Mesothelial cell of epicardium (in vitro differentiated cells): ENCODE measurements around the gene LCE2D. TPM values are rescaled to one million over a fixed set of nuclear protein-coding genes. Genes with fewer than 3 reads are reported as not detected.

Experiments
- DNase-seq, 2 experiments: peaks; one replicate each; pipeline ENCODE4 v3.0.0; 2021; ENCODE audit warnings: low spot score in 2 of 2; ENCODE audit not compliant: unreplicated experiment in 2 of 2
- H3K27ac Mint-ChIP-seq: 2 replicates; pipeline ENCODE4 v1.8.0; 2021; ENCODE audit warnings: mixed read lengths
- H3K27me3 Mint-ChIP-seq: 2 replicates; pipeline ENCODE4 v1.8.0; 2021; ENCODE audit warnings: low read depth, mixed read lengths
- H3K36me3 Mint-ChIP-seq: 2 replicates; pipeline ENCODE4 v1.8.0; 2021; ENCODE audit warnings: mixed read lengths
- H3K4me1 Mint-ChIP-seq: 2 replicates; pipeline ENCODE4 v1.8.0; 2021; ENCODE audit warnings: mixed read lengths
- H3K4me3 Mint-ChIP-seq: 2 replicates; pipeline ENCODE4 v1.8.0; 2021; ENCODE audit warnings: mild to moderate bottlenecking, moderate library complexity, mixed read lengths
- H3K9me3 Mint-ChIP-seq: 2 replicates; pipeline ENCODE4 v1.8.0; 2021; ENCODE audit warnings: mixed read lengths
- CTCF ChIP-seq: fragments of 200-600 bp; sonication (generic); IDR thresholded peaks from one replicate; pipeline ENCODE4 v1.5.0; 2021; ENCODE audit warnings: antibody characterized with exemption; ENCODE audit not compliant: unreplicated experiment
- total RNA-seq: library from RNA; stranded (reverse); gene quantifications from 3 replicates; pipeline ENCODE4 v1.2.1, GENCODE V29; 2021

Gene LCE2D
- total RNA-seq, 1 donor from 2014 or later = not detected

GRCh38 chr1:152626744-152627143, 36.4 kb upstream of the LCE2D start:
- H3K36me3 Mint-ChIP-seq = peaks cover 6% of the 10 kb centered on the region
- no peaks in the 10 kb centered on the region for H3K4me1 Mint-ChIP-seq
- H3K9me3 Mint-ChIP-seq = peaks cover 65% of the 10 kb centered on the region
- TF ChIP-seq CTCF = no peak
- H3K4me3 Mint-ChIP-seq = no peak overlapping the region
- H3K27me3 Mint-ChIP-seq = no peaks in the 10 kb centered on the region
- H3K27ac Mint-ChIP-seq = no peak overlapping the region
- no peak for DNase-seq

GRCh38 chr1:152630596-152630995, 32.6 kb upstream of the LCE2D start:
- no peaks in the 10 kb centered on the region for H3K4me1 Mint-ChIP-seq
- no peak overlapping the region for H3K27ac Mint-ChIP-seq
- H3K4me3 Mint-ChIP-seq = no peak overlapping the region
- no peak for TF ChIP-seq CTCF
- DNase-seq = no peak
- no peaks in the 10 kb centered on the region for H3K27me3 Mint-ChIP-seq
- peaks cover 1% of the 10 kb centered on the region for H3K36me3 Mint-ChIP-seq
- peaks cover 78% of the 10 kb centered on the region for H3K9me3 Mint-ChIP-seq

- no peak for TF ChIP-seq CTCF
- no peaks in the 10 kb centered on the region for H3K4me1 Mint-ChIP-seq
- no peak overlapping the region for H3K27ac Mint-ChIP-seq
- no peaks in the 10 kb centered on the region for H3K36me3 Mint-ChIP-seq
- no peak overlapping the region for H3K4me3 Mint-ChIP-seq
- H3K27me3 Mint-ChIP-seq = no peaks in the 10 kb centered on the region
- no peak for DNase-seq
- peaks cover 77% of the 10 kb centered on the region for H3K9me3 Mint-ChIP-seq
Observed at GRCh38 chr1:152640351-152640750, 22.8 kb upstream of the LCE2D start.

GRCh38 chr1:152643945-152644344, 19.2 kb upstream of the LCE2D start:
- Mint-ChIP-seq H3K36me3 (no peaks in the 10 kb centered on the region), H3K4me1 (no peaks in the 10 kb centered on the region), H3K27ac (no peak overlapping the region), H3K4me3 (no peak overlapping the region), H3K9me3 (peaks cover 63% of the 10 kb centered on the region), H3K27me3 (no peaks in the 10 kb centered on the region)
- TF ChIP-seq CTCF = no peak
- no peak for DNase-seq

GRCh38 chr1:152645146-152645545, 18.0 kb upstream of the LCE2D start:
- Mint-ChIP-seq H3K9me3 (peaks cover 65% of the 10 kb centered on the region), H3K4me1 (no peaks in the 10 kb centered on the region), H3K36me3 (no peaks in the 10 kb centered on the region), H3K27ac (no peak overlapping the region), H3K27me3 (no peaks in the 10 kb centered on the region), H3K4me3 (no peak overlapping the region)
- no peak for DNase-seq
- TF ChIP-seq CTCF = no peak

GRCh38 chr1:152646656-152647055, 16.5 kb upstream of the LCE2D start:
- Mint-ChIP-seq H3K36me3 (no peaks in the 10 kb centered on the region), H3K27ac (no peak overlapping the region), H3K4me1 (no peaks in the 10 kb centered on the region), H3K4me3 (no peak overlapping the region), H3K9me3 (peaks cover 66% of the 10 kb centered on the region), H3K27me3 (no peaks in the 10 kb centered on the region)
- DNase-seq = no peak
- TF ChIP-seq CTCF = no peak
